Vagina (tissue), 2 donors: ENCODE measurements around the gene CBX7.

ENCODE experiments used
- POLR2A ChIP-seq, 2 donors: fragments of 450-650 bp; IDR thresholded peaks; one replicate each; pipeline ENCODE4 v1.6.1; 2017; ENCODE audit warnings: antibody characterized with exemption in 2 of 2, mild to moderate bottlenecking in 2 of 2, moderate library complexity in 2 of 2
- TF ChIP-seq, protein P1 (sequence below), 3 experiments: fragments of 450-650 bp in 2 of 3; fragments of 200-600 bp in 1 of 3; sonication (generic) in 1 of 3; IDR thresholded peaks; one replicate each; pipeline ENCODE4 v1.5.1; 2017 to 2019; ENCODE audit warnings: antibody characterized with exemption in 3 of 3, mild to moderate bottlenecking in 2 of 3, moderate library complexity in 2 of 3

DNA sequence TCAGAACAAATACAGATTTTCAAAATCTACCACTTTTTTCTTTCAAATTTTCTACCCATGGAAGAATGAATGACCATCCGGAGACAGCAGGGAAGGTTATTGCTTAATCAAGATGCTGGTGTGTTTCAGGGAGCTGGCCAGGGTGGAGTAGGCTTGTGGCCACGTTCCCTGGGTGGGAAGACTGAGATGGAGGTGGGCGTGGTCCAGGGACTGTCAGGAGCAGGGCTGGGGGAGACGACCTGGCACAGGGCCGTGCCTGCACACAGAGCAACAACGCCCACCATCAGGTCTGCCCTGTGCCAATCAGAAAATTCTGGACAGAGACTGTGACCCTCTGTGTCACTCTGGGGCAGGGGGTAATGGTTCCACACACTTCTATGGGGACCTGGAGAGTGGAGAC is 62.6 kb downstream of the CBX7 start:
- TF ChIP-seq POLR2A (IDR thresholded peaks at IDR 0.05), result no peak
- TF ChIP-seq, protein P1, sequence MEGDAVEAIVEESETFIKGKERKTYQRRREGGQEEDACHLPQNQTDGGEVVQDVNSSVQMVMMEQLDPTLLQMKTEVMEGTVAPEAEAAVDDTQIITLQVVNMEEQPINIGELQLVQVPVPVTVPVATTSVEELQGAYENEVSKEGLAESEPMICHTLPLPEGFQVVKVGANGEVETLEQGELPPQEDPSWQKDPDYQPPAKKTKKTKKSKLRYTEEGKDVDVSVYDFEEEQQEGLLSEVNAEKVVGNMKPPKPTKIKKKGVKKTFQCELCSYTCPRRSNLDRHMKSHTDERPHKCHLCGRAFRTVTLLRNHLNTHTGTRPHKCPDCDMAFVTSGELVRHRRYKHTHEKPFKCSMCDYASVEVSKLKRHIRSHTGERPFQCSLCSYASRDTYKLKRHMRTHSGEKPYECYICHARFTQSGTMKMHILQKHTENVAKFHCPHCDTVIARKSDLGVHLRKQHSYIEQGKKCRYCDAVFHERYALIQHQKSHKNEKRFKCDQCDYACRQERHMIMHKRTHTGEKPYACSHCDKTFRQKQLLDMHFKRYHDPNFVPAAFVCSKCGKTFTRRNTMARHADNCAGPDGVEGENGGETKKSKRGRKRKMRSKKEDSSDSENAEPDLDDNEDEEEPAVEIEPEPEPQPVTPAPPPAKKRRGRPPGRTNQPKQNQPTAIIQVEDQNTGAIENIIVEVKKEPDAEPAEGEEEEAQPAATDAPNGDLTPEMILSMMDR (IDR thresholded peaks at IDR 0.05), result no peak
